ENCODE measurements around the gene SPATA3.

DNA sequence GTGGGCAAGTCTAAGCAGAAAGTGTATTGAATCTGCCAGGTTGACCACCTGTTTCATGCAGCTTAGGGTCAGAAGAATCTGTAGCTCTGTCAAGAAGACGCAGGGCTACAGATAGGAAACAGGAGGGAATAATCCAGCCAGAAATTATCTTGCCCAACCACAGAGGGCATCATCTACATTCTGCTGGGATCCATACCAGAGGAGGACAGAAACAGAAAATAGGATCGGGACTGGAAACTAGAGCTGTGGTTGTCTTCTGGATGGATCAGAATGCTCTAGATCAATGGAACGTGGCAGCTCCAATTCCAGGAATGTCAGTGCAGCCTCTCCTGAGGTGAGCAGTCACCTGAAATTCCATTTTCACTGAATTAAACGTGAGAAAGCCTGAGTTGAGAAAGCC, 3.6 kb downstream of the SPATA3 start:
- TF ChIP-seq, protein P1, sequence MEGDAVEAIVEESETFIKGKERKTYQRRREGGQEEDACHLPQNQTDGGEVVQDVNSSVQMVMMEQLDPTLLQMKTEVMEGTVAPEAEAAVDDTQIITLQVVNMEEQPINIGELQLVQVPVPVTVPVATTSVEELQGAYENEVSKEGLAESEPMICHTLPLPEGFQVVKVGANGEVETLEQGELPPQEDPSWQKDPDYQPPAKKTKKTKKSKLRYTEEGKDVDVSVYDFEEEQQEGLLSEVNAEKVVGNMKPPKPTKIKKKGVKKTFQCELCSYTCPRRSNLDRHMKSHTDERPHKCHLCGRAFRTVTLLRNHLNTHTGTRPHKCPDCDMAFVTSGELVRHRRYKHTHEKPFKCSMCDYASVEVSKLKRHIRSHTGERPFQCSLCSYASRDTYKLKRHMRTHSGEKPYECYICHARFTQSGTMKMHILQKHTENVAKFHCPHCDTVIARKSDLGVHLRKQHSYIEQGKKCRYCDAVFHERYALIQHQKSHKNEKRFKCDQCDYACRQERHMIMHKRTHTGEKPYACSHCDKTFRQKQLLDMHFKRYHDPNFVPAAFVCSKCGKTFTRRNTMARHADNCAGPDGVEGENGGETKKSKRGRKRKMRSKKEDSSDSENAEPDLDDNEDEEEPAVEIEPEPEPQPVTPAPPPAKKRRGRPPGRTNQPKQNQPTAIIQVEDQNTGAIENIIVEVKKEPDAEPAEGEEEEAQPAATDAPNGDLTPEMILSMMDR (tag by site-specific recombination; IDR thresholded peaks at IDR 0.05), result no peak
- TF ChIP-seq, protein P2, sequence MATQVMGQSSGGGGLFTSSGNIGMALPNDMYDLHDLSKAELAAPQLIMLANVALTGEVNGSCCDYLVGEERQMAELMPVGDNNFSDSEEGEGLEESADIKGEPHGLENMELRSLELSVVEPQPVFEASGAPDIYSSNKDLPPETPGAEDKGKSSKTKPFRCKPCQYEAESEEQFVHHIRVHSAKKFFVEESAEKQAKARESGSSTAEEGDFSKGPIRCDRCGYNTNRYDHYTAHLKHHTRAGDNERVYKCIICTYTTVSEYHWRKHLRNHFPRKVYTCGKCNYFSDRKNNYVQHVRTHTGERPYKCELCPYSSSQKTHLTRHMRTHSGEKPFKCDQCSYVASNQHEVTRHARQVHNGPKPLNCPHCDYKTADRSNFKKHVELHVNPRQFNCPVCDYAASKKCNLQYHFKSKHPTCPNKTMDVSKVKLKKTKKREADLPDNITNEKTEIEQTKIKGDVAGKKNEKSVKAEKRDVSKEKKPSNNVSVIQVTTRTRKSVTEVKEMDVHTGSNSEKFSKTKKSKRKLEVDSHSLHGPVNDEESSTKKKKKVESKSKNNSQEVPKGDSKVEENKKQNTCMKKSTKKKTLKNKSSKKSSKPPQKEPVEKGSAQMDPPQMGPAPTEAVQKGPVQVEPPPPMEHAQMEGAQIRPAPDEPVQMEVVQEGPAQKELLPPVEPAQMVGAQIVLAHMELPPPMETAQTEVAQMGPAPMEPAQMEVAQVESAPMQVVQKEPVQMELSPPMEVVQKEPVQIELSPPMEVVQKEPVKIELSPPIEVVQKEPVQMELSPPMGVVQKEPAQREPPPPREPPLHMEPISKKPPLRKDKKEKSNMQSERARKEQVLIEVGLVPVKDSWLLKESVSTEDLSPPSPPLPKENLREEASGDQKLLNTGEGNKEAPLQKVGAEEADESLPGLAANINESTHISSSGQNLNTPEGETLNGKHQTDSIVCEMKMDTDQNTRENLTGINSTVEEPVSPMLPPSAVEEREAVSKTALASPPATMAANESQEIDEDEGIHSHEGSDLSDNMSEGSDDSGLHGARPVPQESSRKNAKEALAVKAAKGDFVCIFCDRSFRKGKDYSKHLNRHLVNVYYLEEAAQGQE (tag by site-specific recombination; IDR thresholded peaks at IDR 0.05), result no peak
- TF ChIP-seq ZFP3 (tag by site-specific recombination; IDR thresholded peaks at IDR 0.05; ENCODE audit: low read depth), result no peak
- TF ChIP-seq ATF2 (tag by site-specific recombination; IDR thresholded peaks at IDR 0.05; ENCODE audit: low read depth), result no peak
- no peak for TF ChIP-seq MYNN (tag by site-specific recombination; IDR thresholded peaks at IDR 0.05; ENCODE audit: borderline replicate concordance)
- no peak for TF ChIP-seq ZNF596 (tag by site-specific recombination; IDR thresholded peaks at IDR 0.05)
- no peak for TF ChIP-seq ZNF202 (tag by site-specific recombination; IDR thresholded peaks at IDR 0.05; ENCODE audit: borderline replicate concordance)

Measured in HEK293 (cell line).